ENCODE measurements around the gene KCNQ1. TPM values are rescaled to one million over a fixed set of nuclear protein-coding genes. Genes with fewer than 3 reads are reported as not detected.
A peak's percentile ranks its signal among the peaks of the same experiment; 100 is the strongest.

KCNQ1 gene
- total and polyA plus RNA-seq, 9 of the 15 experiments (the other 6 are each of a cell fraction or from before 2014, with no cell fraction given) = 0.44 TPM; not detected in 8

GRCh38 chr11:2415601-2416380 lies 29.0 kb upstream of the KCNQ1 start:
- Histone ChIP-seq H3K4me3 (no peak overlapping the region), H4K20me1 (replicated peaks; ENCODE audit: control insufficient read depth, insufficient read depth, low read length) (peaks cover 13% of the 10 kb centered on the region; the same call in 1 of the 2 replicates), H3K4me2 (ENCODE audit: insufficient read depth, low read length) (no peak overlapping the region), H3K27me3 (ENCODE audit: control insufficient read depth in 2 of 2, insufficient read depth in 2 of 2, low read length in 2 of 2) (peaks cover 9 to 68% of the 10 kb centered on the region in 2 experiments; a peak in 4 of 5 replicates), H3K27ac (ENCODE audit: extremely low read depth, low read depth, low read length) (no peak overlapping the region), H3K79me2 (ENCODE audit: control insufficient read depth, insufficient read depth, low read length) (no peaks in the 10 kb centered on the region), H3K9ac (ENCODE audit: insufficient read depth in 1 of 2, low read depth in 2 of 2, low read length in 2 of 2) (0 out of 4 replicates have a peak overlapping the region, but pooled peaks of 1 of the 2 experiments have one; percentile 45), H3K9me3 (replicated peaks; ENCODE audit: control insufficient read depth, insufficient read depth, low read depth, low read length) (no peaks in the 10 kb centered on the region), H2AFZ (ENCODE audit: low read depth, low read length) (0 out of 2 replicates have a peak overlapping the region, but pooled peaks have one; percentile 21), H3K36me3 (ENCODE audit: control insufficient read depth, insufficient read depth, low read length) (no peaks in the 10 kb centered on the region), H3K4me1 (replicated peaks in 1 of 2; ENCODE audit: control insufficient read depth in 2 of 2, insufficient read depth in 2 of 2, low read length in 2 of 2) (peaks cover 0 to 76% of the 10 kb centered on the region in 2 experiments; a peak in 3 of 5 replicates), H3K9me1 (ENCODE audit: control insufficient read depth, insufficient read depth, low read length) (no peaks in the 10 kb centered on the region)
- intact Hi-C loops (cut with micrococcal nuclease) (no loop called here), in situ Hi-C loops (cut with MboI) (loop anchor here (5.0 kb wide), 2 partner anchors 103 to 213 kb away; no protein-coding TSS in a partner anchor)
- peak in 3 of 4 experiments; percentile 27 to 55 (median 47) for DNase-seq (ENCODE audit: extremely low read depth in 1 of 4, low spot score in 3 of 4)
- WGBS (ENCODE audit: insufficient coverage, low coverage, missing lambda C conversion rate) = 19% methylated on average over 26 of the region's 34 CpGs
- ChIA-PET CTCF (ENCODE audit: low intra/inter-chr PET ratio) (interaction anchor here (0.6 kb wide), 1 partner anchor 116 kb away, joined by 3 read pairs; no protein-coding TSS in a partner anchor), POLR2A (no interaction called here)
- ATAC-seq = 0 out of 3 replicates have a peak, but pooled peaks have one; percentile 19
- no peak for FAIRE-seq
- BruUV-seq (replicated peaks) = no TSS peak
- TF ChIP-seq ZBTB33 (CRISPR knock-in tag; IDR thresholded peaks at IDR 0.05) (peak; percentile 96), ZBTB7A (IDR thresholded peaks at IDR 0.05; ENCODE audit: borderline replicate concordance, control insufficient read depth, low read depth, low read length) (peak; percentile 49; the same call in 1 of the 2 replicates), BRF1 (IDR thresholded peaks at IDR 0.05; ENCODE audit: borderline replicate concordance, extremely low read depth, insufficient read length) (no peak), CTCF (IDR thresholded peaks at IDR 0.05 in 2 of 3, conservative IDR thresholded peaks at IDR 0.05 in 1 of 3; ENCODE audit: insufficient read depth in 2 of 3, low read depth in 1 of 3, low read length in 3 of 3) (peak; percentile 52 to 61 (median 56); a peak in 5 of 6 replicates), ZNF583 (CRISPR knock-in tag; IDR thresholded peaks at IDR 0.05) (no peak), MYC (IDR thresholded peaks at IDR 0.05; ENCODE audit: low read depth, low read length) (0 out of 2 replicates have a peak, but pooled peaks have one; percentile 22), MYC (CRISPR knock-in tag; IDR thresholded peaks at IDR 0.05; ENCODE audit: borderline replicate concordance, low read depth) (no peak), HEY1 (CRISPR knock-in tag; IDR thresholded peaks at IDR 0.05; ENCODE audit: borderline replicate concordance) (no peak), ZNF79 (CRISPR knock-in tag; IDR thresholded peaks at IDR 0.05; ENCODE audit: low read depth) (no peak), DLX4 (CRISPR knock-in tag; IDR thresholded peaks at IDR 0.05) (no peak), MAX (CRISPR knock-in tag; IDR thresholded peaks at IDR 0.05) (peak; percentile 47; the same call in 1 of the 2 replicates), ZFP1 (CRISPR knock-in tag; IDR thresholded peaks at IDR 0.05) (no peak)
